ENCODE results near the gene ATG13. TPM values are rescaled to one million over a fixed set of nuclear protein-coding genes. Genes with fewer than 3 reads are reported as not detected.

Gene ATG13
- total RNA-seq, 1 experiment from 2014 or later, result 57.1 TPM

DNA sequence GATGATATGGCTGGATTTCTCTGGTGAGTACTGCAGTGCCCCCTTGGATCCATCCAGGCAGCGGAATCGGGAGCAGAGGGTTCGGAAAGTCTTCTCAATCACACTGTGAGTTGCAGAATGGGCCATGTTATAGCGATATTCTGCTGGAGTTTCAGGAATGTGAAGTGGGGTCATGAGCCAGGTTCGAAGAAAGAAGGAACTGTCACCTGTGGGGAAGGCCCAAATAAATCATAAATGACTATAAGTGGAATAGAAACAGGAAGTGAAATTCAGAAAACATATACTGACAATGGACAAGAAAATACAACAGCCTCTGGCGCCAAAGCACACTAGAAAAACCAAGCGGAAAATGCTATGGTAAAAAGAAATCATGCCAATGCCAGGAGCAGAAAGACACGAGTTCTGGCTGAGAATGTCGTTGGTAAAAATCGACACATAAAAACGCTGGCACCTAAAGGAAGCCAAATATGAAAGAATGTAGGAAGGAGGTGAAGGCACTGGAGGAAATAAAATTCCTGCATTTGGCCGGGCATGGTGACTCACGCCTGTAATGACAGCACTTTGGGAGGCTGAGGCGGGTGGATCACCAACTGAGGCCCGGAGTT lies 13.5 kb upstream of the ATG13 start:
- no TSS peak for BruUV-seq (replicated peaks)
- TF ChIP-seq, protein P1, sequence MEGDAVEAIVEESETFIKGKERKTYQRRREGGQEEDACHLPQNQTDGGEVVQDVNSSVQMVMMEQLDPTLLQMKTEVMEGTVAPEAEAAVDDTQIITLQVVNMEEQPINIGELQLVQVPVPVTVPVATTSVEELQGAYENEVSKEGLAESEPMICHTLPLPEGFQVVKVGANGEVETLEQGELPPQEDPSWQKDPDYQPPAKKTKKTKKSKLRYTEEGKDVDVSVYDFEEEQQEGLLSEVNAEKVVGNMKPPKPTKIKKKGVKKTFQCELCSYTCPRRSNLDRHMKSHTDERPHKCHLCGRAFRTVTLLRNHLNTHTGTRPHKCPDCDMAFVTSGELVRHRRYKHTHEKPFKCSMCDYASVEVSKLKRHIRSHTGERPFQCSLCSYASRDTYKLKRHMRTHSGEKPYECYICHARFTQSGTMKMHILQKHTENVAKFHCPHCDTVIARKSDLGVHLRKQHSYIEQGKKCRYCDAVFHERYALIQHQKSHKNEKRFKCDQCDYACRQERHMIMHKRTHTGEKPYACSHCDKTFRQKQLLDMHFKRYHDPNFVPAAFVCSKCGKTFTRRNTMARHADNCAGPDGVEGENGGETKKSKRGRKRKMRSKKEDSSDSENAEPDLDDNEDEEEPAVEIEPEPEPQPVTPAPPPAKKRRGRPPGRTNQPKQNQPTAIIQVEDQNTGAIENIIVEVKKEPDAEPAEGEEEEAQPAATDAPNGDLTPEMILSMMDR (IDR thresholded peaks at IDR 0.05; ENCODE audit: unreplicated experiment), result no peak
- H3K4me3 Mint-ChIP-seq (ENCODE audit: low read depth, unreplicated experiment), result no peak overlapping the region

DNA sequence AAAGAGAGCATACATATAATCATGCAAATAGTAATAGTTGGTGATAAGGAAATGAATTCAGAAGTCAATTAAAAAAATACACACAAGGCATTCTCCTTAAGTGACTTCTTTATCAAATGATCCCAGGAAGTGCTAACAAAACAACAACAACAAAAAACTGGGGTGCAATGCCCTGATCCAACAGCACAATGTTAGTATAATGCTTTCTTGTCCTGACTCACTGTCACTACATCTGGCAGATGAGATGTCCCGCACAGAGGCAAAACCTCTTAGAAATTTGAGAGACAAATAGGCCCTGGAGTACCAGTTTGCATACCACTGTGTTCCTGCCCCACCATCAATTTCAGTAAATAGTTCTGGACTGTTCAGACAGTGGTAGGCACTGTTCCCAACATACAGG lies 12.6 kb upstream of the ATG13 start:
- H3K4me3 Mint-ChIP-seq (ENCODE audit: low read depth, unreplicated experiment), result no peak overlapping the region
- no peak for DNase-seq
- H3K4me1 Mint-ChIP-seq (ENCODE audit: low read depth, unreplicated experiment), result no peaks in the 10 kb centered on the region
- intact Hi-C loops (cut with micrococcal nuclease; ENCODE audit: unreplicated experiment), result no loop called here
- no TSS peak for BruUV-seq (replicated peaks)
- no peak overlapping the region for H3K27ac Mint-ChIP-seq (ENCODE audit: unreplicated experiment)
- CTCF ChIA-PET, result no interaction called here
- TF ChIP-seq, protein P1 (IDR thresholded peaks at IDR 0.05; ENCODE audit: unreplicated experiment), result no peak
- H3K27me3 Mint-ChIP-seq (ENCODE audit: unreplicated experiment), result no peaks in the 10 kb centered on the region
- H3K36me3 Mint-ChIP-seq (ENCODE audit: insufficient read depth, unreplicated experiment), result no peaks in the 10 kb centered on the region
- no peaks in the 10 kb centered on the region for H3K9me3 Mint-ChIP-seq (ENCODE audit: low read depth, unreplicated experiment)

More for the DNA sequence above, 13.5 kb upstream of the ATG13 start:
- Mint-ChIP-seq H3K27ac (ENCODE audit: unreplicated experiment) (no peak overlapping the region), H3K36me3 (ENCODE audit: insufficient read depth, unreplicated experiment) (no peaks in the 10 kb centered on the region), H3K9me3 (ENCODE audit: low read depth, unreplicated experiment) (no peaks in the 10 kb centered on the region), H3K27me3 (ENCODE audit: unreplicated experiment) (no peaks in the 10 kb centered on the region), H3K4me1 (ENCODE audit: low read depth, unreplicated experiment) (no peaks in the 10 kb centered on the region)
- no peak for DNase-seq
- CTCF ChIA-PET, result no interaction called here
- intact Hi-C loops (cut with micrococcal nuclease; ENCODE audit: unreplicated experiment), result no loop called here

GRCh38 chr11:46607516-46607915 lies 9.8 kb upstream of the ATG13 start:
- TF ChIP-seq, protein P1 (IDR thresholded peaks at IDR 0.05; ENCODE audit: unreplicated experiment), result no peak
- H3K27me3 Mint-ChIP-seq (ENCODE audit: unreplicated experiment), result no peaks in the 10 kb centered on the region
- no peak for DNase-seq
- CTCF ChIA-PET, result interaction anchor here (0.6 kb wide), 2 partner anchors 32 to 34 kb away, joined by 3 to 4 read pairs; no protein-coding TSS in a partner anchor
- no peaks in the 10 kb centered on the region for H3K9me3 Mint-ChIP-seq (ENCODE audit: low read depth, unreplicated experiment)
- no TSS peak for BruUV-seq (replicated peaks)
- no peaks in the 10 kb centered on the region for H3K4me1 Mint-ChIP-seq (ENCODE audit: low read depth, unreplicated experiment)
- no peaks in the 10 kb centered on the region for H3K36me3 Mint-ChIP-seq (ENCODE audit: insufficient read depth, unreplicated experiment)
- intact Hi-C loops (cut with micrococcal nuclease; ENCODE audit: unreplicated experiment), result no loop called here
- H3K27ac Mint-ChIP-seq (ENCODE audit: unreplicated experiment), result no peak overlapping the region
- H3K4me3 Mint-ChIP-seq (ENCODE audit: low read depth, unreplicated experiment), result no peak overlapping the region

GRCh38 chr11:46609386-46609785 lies 8.0 kb upstream of the ATG13 start:
- DNase-seq, result no peak
- TF ChIP-seq, protein P1 (IDR thresholded peaks at IDR 0.05; ENCODE audit: unreplicated experiment), result no peak
- Mint-ChIP-seq H3K4me1 (ENCODE audit: low read depth, unreplicated experiment) (no peaks in the 10 kb centered on the region), H3K36me3 (ENCODE audit: insufficient read depth, unreplicated experiment) (peaks cover 4% of the 10 kb centered on the region), H3K4me3 (ENCODE audit: low read depth, unreplicated experiment) (no peak overlapping the region), H3K27me3 (ENCODE audit: unreplicated experiment) (no peaks in the 10 kb centered on the region), H3K27ac (ENCODE audit: unreplicated experiment) (no peak overlapping the region), H3K9me3 (ENCODE audit: low read depth, unreplicated experiment) (no peaks in the 10 kb centered on the region)
- no TSS peak for BruUV-seq (replicated peaks)
- intact Hi-C loops (cut with micrococcal nuclease; ENCODE audit: unreplicated experiment), result no loop called here
- CTCF ChIA-PET, result interaction anchor here (0.6 to 0.7 kb wide), 4 partner anchors 16 to 27 kb away, joined by 3 to 4 read pairs (median 3); no protein-coding TSS in a partner anchor

Measured in Calu3 (cell line).